Transverse colon (tissue), 4 donors: ENCODE measurements around the gene TP53TG5. TPM values are rescaled to one million over a fixed set of nuclear protein-coding genes. Genes with fewer than 3 reads are reported as not detected.
A peak's percentile ranks its signal among the peaks of the same experiment; 100 is the strongest.

Source experiments
- DNase-seq: peaks from one replicate; pipeline ENCODE4 v3.0.0-alpha.2; 2019
- H3K27ac ChIP-seq, 4 donors: fragments of 200-600 bp; sonication (generic); 2 replicates each; pipeline ENCODE4 v1.5.1; 2016 to 2018; ENCODE audit warnings: inconsistent platforms in 4 of 4
- H3K27me3 ChIP-seq: fragments of 200-600 bp; sonication (generic); 2 replicates; pipeline ENCODE4 v1.5.1; 2017; ENCODE audit warnings: inconsistent platforms
- H3K36me3 ChIP-seq, 4 donors: fragments of 200-600 bp; sonication (generic); 2 replicates each; pipeline ENCODE4 v1.5.1; 2017 to 2019; ENCODE audit warnings: inconsistent platforms in 4 of 4
- H3K4me1 ChIP-seq, 4 donors: fragments of 200-600 bp; sonication (generic); 2 replicates each; pipeline ENCODE4 v1.5.1; 2017 to 2020; ENCODE audit warnings: inconsistent platforms in 4 of 4
- H3K4me3 ChIP-seq, 4 donors: fragments of 200-600 bp; sonication (generic); 1 replicate in 1 of 4; 2 replicates in 3 of 4; pipeline versions ENCODE4 v1.5.1 to v1.6.1; 2017 to 2019; ENCODE audit warnings: inconsistent platforms in 4 of 4
- H3K9me3 ChIP-seq, 2 donors: fragments of 200-600 bp; sonication (generic); 2 replicates each; pipeline ENCODE4 v1.5.1; 2017 to 2019; ENCODE audit warnings: inconsistent platforms in 2 of 2
- EP300 ChIP-seq: sonication (generic); formaldehyde crosslinking; IDR thresholded peaks from one replicate; pipeline ENCODE4 v1.6.1; 2017; ENCODE audit warnings: antibody characterized with exemption, low read depth
- POLR2A ChIP-seq: fragments of 450-650 bp; IDR thresholded peaks from one replicate; pipeline ENCODE4 v1.6.1; 2016; ENCODE audit warnings: antibody characterized with exemption, mild to moderate bottlenecking, moderate library complexity
- POLR2AphosphoS5 ChIP-seq, 3 donors: sonication (generic); formaldehyde crosslinking; IDR thresholded peaks; one replicate each; pipeline ENCODE4 v1.6.1; 2016; ENCODE audit warnings: antibody characterized with exemption in 3 of 3
- WGBS, 2 donors: methylation state at CpG; one replicate each; pipeline ENCODE4 v1.1.5; 2018; ENCODE audit warnings: low coverage in 1 of 2; 5-methylcytosine and 5-hydroxymethylcytosine counted together
- in situ Hi-C, 4 donors: fragments of 200-750 bp; cut with MboI; loops; one replicate each; pipeline versions ENCODE4 v1.15.0 to v1.15.1; 2017; ENCODE audit warnings: low sequenced_read_pairs in 3 of 4, low pct_ligation_motif_present in 1 of 4, low pct_unique_long_range_greater_than_20kb in 1 of 4
- intact Hi-C: fragments of 100-400 bp; cut with DNase I; formaldehyde crosslinking; loops from one replicate; pipeline ENCODE4 v1.15.1; 2023; ENCODE audit warnings: low total_unique reads
- total RNA-seq, 4 donors: library from RNA; depleted of rRNA; stranded (reverse); fragments of >200 nt; gene quantifications; one replicate each; pipeline ENCODE4 v1.1.0, GENCODE V29; 2016
- TF ChIP-seq, protein P1 (sequence below), 5 experiments: fragments of 200-600 bp in 3 of 5; fragments of 450-650 bp in 2 of 5; sonication (generic) in 3 of 5; IDR thresholded peaks; 1 replicate in 2 of 5; 2 replicates in 3 of 5; pipeline ENCODE4 v1.5.1; 2016 to 2017; ENCODE audit warnings: antibody characterized with exemption in 5 of 5, inconsistent platforms in 3 of 5, mild to moderate bottlenecking in 2 of 5, moderate library complexity in 1 of 5

Gene TP53TG5
- total RNA-seq, 4 donors from 2014 or later: 0.14 TPM; not detected in 3

DNA sequence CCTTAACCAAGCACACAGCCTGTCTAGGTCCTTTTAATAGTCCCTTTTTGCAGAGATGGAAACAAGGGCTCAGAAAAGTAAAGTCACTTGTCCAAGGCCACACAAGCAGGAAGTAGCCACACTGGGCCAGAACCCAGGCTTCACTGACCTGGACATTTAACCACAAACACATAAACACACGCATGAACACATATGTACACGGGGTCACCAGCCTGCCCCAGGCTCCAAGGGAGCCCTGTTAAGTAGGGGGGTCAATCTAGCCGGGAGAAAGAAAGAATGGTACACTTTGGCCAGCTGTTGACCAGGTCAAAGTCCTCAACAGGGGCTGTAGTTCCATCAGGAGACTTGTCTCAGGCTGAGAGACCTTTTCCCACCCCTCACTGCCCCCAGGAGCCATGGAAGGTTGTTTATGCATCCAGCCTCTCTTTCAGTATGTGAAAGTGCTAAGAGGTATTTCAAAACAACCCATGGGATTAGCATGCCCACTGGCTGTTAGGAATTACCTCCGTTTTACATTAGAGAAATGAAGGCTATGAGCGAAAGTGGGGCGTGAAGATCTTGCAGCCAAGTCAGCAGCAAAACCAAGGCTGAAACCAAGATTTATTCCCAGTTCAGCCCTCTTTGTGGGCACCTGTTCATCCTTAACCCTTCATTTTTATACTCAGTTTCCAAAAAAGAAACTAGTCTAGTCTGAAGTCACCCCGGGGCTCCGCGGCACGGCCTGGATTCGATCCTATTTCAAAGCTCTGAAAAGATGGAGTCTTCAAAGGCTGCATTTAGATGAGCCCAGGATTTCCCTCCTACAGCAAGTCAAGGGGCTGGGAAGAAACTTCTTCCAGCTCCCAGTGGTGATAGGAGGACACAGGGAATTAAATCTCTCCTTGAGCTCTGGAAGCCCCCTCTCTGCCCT lies 39.7 kb downstream of the TP53TG5 start:
- intact Hi-C loops (no loop called here), in situ Hi-C loops (no loop called here)
- Histone ChIP-seq H3K27me3 (no peaks in the 10 kb centered on the region), H3K9me3 (no peaks in the 10 kb centered on the region), H3K4me3 (no peak overlapping the region), H3K36me3 (peaks cover 0 to 20% (median 0%) of the 10 kb centered on the region in 4 donors), H3K27ac (peak overlapping the region; percentile 92 to 96 (median 94)), H3K4me1 (peaks cover 59 to 79% (median 78%) of the 10 kb centered on the region in 4 donors)
- WGBS, 2 donors: 66 to 83% methylated on average over 3 to 11 of the region's 11 CpGs
- no peak for TF ChIP-seq EP300
- DNase-seq: no peak

DNA sequence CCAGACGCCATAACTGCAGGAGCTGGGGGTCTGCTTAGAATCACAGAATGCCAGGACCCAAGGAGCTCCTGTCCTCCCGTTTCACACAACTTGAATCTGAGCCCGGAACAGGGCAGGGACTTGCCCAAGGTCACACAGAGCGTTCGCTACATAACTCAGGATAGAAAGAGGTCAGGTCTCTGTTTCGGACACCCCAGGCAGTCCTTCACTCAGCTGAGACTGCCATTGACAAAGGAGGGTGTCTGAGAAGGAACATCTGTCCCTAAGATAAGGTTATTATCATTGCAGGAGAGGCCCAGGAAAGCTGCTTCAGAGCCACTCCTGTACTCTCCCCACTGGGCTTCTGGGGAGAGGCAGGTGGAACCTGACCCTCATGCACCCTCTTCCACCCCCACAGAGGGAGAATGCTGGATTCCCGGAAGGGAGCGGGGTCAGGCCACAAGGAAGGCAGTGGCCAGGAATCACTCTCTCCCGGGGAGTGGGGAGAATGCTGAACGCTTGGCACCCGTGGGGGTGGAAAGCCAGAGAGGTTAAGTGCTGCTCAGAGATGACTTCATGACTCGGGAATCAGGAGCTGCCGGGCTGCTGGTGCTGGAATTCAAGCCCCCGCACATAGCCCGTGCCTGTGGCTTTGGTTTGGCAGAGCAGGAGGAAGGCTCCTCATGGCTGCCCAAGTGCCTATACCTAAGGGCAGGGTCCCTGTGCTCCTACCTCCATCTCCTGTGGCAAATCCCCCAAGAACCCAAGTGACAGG lies 40.6 kb downstream of the TP53TG5 start:
- Histone ChIP-seq H3K4me3 (no peak overlapping the region), H3K9me3 (no peaks in the 10 kb centered on the region), H3K27ac (peak overlapping the region; percentile 92 to 96 (median 94)), H3K36me3 (peaks cover 0 to 28% (median 0%) of the 10 kb centered on the region in 4 donors), H3K4me1 (peaks cover 59 to 70% (median 69%) of the 10 kb centered on the region in 4 donors), H3K27me3 (no peaks in the 10 kb centered on the region)
- 40 to 44% methylated on average over 1 to 13 of the region's 15 CpGs for WGBS, 2 donors
- intact Hi-C loops: no loop called here
- DNase-seq: peak; percentile 53
- in situ Hi-C loops: no loop called here
- TF ChIP-seq POLR2AphosphoS5 (IDR thresholded peaks at IDR 0.05) (peak in 2 of 3 donors; percentile 36 to 47), EP300 (no peak), POLR2A (peak; percentile 15)
- TF ChIP-seq, protein P1, sequence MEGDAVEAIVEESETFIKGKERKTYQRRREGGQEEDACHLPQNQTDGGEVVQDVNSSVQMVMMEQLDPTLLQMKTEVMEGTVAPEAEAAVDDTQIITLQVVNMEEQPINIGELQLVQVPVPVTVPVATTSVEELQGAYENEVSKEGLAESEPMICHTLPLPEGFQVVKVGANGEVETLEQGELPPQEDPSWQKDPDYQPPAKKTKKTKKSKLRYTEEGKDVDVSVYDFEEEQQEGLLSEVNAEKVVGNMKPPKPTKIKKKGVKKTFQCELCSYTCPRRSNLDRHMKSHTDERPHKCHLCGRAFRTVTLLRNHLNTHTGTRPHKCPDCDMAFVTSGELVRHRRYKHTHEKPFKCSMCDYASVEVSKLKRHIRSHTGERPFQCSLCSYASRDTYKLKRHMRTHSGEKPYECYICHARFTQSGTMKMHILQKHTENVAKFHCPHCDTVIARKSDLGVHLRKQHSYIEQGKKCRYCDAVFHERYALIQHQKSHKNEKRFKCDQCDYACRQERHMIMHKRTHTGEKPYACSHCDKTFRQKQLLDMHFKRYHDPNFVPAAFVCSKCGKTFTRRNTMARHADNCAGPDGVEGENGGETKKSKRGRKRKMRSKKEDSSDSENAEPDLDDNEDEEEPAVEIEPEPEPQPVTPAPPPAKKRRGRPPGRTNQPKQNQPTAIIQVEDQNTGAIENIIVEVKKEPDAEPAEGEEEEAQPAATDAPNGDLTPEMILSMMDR (IDR thresholded peaks at IDR 0.05): no peak

DNA sequence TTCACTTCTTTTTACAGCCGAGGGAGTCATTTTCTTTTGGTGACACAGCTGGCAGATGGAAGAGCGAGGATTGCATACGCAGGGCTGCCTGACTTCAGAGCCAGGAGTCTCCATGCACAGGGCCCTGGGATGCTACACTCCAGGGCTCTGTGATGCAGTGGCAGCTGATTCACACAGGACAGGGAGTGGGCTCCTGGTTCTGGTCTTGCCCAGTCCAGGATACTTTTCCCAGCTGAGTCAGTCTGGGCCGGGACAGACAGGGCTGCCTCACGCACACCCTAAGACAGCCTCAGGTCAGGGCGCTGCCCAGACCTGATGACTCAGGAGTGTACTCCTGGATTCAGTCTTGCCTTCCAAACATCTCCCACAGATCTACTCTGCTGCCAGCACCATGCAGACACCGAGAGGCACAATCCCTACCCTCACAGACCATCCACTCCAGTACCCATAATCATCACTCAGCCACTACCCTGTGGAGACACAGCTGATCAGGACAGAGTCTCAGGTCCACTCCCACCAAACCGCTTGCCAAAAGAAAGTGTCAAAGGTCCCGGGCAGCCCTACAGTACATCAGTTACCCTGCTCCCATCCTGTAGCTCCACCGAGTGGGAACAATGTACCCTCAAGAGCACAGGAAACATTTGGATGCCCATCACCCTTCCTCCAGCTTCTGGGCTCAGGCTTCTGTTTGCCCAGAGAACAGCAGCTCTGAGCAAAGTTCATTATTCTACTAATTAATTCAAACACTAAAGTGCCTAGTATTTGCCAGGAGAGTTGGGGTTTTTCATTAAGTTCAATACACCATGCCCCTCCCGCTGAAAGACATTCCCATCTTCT lies 41.4 kb downstream of the TP53TG5 start:
- Histone ChIP-seq H3K27me3 (no peaks in the 10 kb centered on the region), H3K9me3 (no peaks in the 10 kb centered on the region), H3K4me1 (peaks cover 57 to 63% (median 61%) of the 10 kb centered on the region in 4 donors), H3K27ac (peak overlapping the region; percentile 92 to 96 (median 94)), H3K36me3 (peaks cover 0 to 34% (median 0%) of the 10 kb centered on the region in 4 donors), H3K4me3 (no peak overlapping the region)
- intact Hi-C loops (no loop called here), in situ Hi-C loops (no loop called here)
- peak; percentile 68 for DNase-seq
- WGBS, 2 donors: 43 to 71% methylated on average over 1 to 11 of the region's 11 CpGs
- TF ChIP-seq POLR2AphosphoS5 (IDR thresholded peaks at IDR 0.05) (peak; percentile 37 to 72 (median 66)), EP300 (peak; percentile 17), POLR2A (no peak)
- TF ChIP-seq, protein P1 (IDR thresholded peaks at IDR 0.05): no peak

DNA sequence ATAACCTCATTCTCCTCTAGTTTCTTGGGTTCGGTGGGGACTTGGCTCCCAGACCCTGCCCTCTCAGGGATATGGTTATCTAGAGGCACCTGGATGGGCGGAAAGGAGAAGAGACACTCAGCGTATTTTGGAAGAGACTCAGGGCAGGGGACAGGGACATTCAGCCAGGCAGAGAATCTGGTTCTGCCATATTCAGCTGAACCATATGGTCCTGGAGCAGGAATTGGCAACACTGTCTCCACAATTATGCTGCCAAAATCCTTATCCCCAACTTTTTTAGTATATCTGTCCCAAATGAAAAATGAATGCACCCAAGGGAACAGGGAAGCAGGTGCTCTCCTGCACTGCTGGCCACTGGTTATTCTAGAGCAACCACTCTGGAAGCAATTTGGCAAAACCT lies 47.6 kb downstream of the TP53TG5 start:
- DNase-seq: no peak
- in situ Hi-C loops: no loop called here
- 92% methylated on average over 3 of the region's 3 CpGs; no CpG with 5 or more reads in 1 of the 2 donors for WGBS, 2 donors
- intact Hi-C loops: no loop called here
- H3K27me3 ChIP-seq: no peaks in the 10 kb centered on the region
- no peaks in the 10 kb centered on the region for H3K9me3 ChIP-seq
- peaks cover 0 to 66% (median 23%) of the 10 kb centered on the region in 4 donors for H3K36me3 ChIP-seq
- no peaks in the 10 kb centered on the region for H3K4me1 ChIP-seq
- no peak overlapping the region for H3K4me3 ChIP-seq
- no peak overlapping the region for H3K27ac ChIP-seq
- TF ChIP-seq POLR2A (no peak), EP300 (no peak), POLR2AphosphoS5 (IDR thresholded peaks at IDR 0.05) (no peak)
- TF ChIP-seq, protein P1 (IDR thresholded peaks at IDR 0.05): no peak
